NCI-H2227 (cell line): Measurements from ENCODE around the gene TMEM81.

Source experiments
- DNase-seq: peaks from one replicate; lab custom pipeline; 2025; ENCODE audit not compliant: unreplicated experiment; lab: John Stamatoyannopoulos, UW

The TMEM81 gene

DNA sequence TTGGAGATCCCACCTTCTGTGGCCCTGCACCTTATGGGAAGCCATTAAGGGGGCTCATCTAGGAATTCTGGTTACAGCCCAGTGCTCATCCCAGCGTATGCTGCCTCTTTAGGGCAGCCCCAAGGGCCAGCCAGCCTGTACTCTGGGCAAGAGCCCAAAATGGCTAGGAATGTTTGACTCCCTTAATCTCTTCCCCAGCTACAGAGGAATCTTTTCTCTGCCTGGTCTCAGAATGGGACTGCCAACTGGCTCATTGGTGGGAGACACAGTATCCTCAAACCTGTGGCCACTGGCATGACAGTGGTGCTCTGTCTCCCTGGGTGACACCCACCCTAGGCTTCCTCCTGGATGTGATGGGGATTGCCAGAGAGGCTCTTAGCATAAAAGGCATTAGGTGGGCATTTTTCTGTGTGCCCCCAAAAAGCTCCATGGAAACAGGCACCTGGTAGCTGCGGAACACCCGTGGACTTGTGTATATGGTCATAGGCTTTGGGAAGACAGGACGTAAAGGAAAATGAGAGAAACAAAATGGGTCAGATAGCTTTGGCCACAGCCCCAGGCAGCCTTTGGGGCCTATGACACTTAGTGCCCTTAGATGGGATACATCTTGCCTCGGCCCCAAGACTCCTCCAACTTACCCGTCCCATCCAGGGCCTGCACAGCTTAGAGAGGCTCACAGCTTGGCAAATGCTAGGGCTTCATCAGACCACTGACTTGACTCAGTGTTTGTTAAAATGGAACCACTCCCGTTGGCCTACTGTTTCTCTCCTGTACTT is 6.9 kb downstream of the TMEM81 start:
- no peak for DNase-seq

DNA sequence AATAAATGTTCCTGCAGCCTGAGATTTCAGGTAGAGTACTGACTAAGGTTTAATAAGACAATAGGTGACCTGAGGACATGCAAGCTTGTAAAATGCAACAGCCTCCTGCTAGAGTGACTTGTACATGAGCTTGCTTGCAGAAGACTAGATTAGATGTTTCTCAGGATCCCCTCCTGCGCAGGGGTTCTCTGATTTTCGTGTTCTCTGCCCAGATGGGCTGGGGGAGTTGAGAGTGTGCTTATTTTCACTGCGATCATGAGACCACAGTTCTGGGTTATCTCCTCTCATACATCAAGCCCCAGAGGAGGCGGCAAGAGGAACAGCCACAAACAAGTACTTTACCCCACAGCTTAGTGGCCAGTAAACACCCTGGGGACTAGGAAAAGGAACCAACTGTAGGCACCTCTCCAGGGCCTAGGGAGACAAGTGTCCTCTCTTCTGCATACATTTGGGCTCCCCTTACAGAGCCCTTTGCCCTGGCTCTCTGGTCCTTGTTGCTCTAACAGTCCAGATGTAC is 8.0 kb downstream of the TMEM81 start:
- DNase-seq = no peak

DNA sequence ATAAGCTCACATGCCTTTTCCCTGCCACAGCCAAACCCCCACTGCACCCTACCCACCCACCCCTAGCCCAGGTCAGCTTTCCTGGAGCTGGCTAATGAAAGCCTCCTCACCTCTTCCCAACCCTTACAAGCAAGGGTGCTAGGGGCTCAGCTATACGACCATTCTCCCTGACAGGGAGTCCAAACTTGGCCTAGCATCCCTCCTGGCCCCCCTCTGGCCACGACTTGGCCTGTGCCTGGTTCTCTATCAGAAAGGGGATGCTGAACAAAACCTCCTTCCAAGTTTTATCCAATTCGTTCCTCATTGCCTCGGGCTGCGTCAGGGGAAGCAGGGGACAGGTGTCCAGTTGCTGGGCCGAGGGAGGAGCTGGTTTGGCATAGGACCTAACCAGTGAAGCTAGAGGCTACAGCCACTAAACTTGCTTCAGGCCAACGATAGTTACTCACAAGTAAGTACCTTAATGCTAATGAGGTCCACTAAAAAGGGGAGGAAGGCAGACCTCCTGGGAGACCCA is 8.6 kb downstream of the TMEM81 start:
- no peak for DNase-seq

DNA sequence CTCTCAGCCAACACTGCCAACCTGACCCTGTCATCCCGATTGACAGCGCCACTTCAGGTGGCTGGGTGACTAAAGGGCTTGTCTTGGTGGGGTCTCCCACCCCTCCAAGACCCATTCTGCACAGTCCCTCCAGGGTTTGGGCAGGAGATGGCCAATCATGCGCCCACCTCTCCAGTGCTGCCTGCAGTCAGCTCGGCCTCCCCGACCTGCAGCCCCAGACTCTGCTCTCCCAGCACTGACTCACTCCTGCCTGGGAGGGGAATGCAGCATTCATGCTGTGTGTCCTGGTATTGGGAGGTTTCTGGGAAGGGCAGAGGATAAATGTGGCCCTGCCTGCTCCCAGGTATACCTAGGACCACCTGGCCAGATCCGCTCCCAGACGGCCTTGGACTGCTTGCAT is 9.7 kb downstream of the TMEM81 start:
- no peak for DNase-seq

DNA sequence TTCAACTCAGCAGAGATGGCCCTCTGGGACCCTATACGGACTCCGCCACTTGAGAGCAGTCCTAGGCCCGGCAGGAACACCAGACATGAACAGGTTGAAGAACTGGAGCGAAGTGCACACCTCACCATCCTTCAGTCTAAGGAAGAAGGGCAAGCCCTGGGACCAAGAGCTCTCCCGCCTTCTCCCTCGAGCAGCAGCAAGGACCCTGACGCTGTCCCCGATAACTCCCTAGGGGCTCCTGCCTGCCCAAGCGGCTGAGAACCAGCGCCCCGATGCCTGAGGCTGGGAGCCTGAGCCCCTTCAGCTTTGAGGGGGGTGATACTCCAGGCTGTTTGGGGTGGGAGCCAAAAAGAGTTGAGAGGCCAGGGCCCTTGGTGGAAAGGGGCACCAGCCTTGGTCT is 10.2 kb downstream of the TMEM81 start:
- no peak for DNase-seq

DNA sequence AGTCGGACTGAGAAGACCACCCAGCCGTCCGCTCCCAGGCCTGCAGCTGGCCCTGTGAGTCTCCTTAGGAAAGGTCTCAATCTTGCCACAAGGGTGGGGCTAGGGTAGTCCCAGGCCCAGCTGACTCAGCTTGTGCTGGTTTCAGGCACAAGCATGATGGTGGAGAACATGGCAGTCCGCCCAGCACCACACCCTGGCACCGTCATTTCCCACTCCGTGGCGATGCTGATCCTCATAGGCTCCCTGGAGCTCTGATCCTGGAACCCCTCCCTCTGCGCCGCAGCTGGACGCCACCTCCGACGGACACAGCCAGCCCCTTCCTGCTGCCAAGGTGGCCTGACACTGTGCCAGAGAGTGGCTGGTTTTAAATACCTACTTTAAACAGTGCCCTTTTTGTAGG is 10.7 kb downstream of the TMEM81 start:
- no peak for DNase-seq

DNA sequence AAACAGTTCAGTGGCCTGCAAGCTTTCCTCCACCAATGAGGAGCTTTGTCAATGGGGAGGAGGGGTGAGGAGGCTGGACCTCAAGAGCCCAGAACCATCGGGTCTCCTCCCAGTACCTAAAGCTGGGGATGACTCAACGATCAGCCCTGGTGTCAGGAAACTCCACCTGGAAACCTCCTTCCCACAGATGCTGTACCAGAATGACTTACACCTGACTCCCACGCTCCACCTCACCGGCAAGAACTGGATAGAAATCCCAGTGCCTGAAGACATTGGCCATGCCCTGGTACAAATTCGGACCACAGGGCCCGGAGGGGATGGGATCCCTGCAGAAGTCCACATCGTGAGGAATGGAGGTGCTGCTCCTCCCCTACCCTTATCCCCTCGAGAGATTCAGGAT is 11.4 kb downstream of the TMEM81 start:
- no peak for DNase-seq

DNA sequence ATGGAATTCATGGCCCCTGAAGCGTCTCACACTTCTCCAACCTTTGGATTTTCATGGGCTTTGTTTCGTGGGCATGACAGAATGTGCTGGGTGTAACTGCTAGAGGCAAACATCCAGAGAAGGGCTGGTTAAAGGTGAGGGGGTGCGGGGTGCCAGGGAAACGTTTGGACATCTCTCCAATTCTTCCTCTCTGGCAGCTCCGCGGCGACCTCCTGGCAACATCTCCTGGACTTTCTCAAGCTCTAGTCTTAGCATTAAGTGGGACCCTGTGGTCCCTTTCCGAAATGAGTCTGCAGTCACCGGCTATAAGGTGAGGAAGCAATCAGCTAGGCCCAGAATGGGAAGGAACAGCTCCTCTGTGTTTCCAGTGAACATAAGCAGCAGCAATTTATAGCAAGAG is 12.0 kb downstream of the TMEM81 start:
- no peak for DNase-seq

DNA sequence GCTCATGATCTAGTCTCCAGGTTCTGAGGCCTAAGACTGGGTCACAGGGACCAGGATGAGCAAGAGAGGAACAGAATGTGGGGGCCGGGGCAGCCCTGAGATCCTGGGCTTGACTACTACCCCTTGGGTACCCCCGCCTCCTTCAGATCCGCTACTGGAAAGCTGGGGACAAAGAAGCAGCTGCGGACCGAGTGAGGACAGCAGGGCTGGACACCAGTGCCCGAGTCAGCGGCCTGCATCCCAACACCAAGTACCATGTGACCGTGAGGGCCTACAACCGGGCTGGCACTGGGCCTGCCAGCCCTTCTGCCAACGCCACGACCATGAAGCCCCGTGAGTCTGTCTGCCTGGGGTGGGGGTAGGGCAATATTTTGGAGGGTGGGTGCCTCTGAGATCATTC is 12.5 kb downstream of the TMEM81 start:
- no peak for DNase-seq

DNA sequence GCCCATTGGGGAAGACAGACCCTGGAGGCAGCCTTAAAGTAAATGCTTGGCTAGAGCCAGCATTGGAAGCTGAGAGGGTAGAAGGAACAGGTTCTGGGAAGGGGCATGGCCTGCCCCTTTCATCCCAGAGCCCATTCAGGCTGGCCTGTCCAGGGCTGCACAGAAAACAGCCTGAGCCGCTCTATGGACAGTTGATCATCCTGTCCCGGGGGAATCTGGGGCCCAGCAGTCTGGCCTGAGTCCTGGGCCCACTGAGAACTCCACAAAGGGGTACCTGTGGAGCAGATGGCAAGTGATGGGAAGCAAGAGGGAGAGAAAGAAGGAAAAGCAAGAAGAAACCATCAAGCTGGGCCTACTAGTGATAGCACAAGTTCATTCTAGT is 13.2 kb downstream of the TMEM81 start:
- DNase-seq = no peak

DNA sequence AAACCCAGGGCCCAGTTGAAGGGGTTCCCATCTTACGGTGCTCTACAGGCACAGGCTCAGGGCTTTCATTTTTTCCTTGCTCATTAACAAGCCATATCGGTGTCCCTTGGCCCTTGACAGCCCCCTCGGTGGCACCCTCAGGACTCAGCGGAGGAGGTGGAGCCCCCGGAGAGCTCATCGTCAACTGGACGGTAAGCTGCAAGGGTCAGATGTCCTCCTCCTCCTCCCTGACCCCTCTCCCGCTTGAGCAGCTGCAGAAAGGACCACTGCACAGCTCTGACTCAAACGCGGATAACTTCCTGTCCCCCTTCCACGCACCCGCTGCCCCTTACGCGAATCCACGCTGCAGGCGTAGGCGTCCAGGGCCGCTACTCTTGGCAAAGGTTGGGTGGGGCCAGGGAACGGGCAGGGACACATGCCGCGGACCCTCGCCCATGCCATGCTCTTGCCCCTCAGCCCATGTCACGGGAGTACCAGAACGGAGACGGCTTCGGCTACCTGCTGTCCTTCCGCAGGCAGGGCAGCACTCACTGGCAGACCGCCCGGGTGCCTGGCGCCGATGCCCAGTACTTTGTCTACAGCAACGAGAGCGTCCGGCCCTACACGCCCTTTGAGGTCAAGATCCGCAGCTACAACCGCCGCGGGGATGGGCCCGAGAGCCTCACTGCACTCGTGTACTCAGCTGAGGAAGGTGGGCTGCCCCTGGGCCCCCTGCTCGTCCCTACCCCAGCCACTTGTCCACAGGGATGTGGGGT is 14.7 kb downstream of the TMEM81 start:
- no peak for DNase-seq

DNA sequence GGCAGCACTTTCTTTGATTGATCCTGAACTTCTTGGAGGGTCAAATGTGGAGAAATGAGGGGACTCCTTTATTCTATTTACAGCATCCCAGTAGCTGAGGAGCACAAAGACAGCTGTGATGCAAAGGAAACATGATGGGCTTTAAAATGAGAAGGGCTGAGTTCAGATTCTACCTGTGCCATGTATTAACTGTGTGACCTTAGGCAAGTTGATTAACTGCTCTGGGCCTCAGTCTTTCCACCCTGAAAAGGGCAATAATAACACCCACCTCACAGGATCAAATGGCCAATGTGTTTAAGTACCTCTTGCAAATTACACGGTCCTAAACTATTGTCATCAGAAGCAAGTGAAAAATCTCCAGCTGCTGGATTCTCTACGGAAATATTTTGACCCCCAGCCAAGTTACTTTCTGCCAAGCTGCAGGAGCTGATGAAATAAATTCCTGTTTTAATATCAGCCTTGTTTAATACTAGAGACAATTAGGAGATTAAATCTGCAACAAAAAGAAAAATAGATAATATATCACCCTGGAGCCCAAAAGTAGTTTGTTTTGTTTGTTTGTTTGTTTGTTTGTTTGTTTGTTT is 15.7 kb downstream of the TMEM81 start:
- DNase-seq = no peak

DNA sequence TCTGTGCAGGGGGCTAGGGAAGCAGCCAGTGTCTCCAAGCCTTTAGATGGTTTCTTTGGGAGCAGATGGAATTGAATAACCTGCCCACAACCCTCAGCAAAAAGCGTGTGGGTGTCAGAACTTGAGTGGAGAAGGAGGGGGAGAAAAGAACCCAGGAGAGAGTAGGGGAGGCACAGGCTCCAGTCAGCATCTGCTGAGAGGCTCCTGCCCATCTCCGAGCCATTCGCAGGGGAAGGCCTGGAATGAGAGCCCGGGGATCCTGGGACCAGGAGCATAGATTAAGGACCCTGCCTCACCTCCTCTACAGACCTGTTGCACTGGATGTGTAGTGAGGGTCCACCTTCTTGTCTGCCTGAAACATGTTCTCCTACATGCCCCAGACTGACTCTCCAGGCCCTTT is 16.3 kb downstream of the TMEM81 start:
- no peak for DNase-seq

DNA sequence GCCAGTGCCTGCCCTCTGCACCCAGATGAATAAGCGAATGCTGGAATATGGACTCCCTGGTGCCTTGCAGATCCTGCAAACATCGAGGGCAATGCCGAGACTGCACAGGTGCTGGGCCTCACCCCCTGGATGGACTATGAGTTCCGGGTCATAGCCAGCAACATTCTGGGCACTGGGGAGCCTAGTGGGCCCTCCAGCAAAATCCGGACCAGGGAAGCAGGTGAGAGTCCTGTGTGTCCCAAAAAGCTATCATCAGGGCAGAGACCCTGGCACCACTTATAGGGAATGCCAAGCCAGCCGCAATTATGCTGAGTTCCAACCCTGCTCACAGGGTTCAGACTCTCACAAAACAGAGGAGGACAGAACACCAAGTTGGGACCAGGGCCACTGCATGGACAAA is 17.2 kb downstream of the TMEM81 start:
- DNase-seq = no peak

DNA sequence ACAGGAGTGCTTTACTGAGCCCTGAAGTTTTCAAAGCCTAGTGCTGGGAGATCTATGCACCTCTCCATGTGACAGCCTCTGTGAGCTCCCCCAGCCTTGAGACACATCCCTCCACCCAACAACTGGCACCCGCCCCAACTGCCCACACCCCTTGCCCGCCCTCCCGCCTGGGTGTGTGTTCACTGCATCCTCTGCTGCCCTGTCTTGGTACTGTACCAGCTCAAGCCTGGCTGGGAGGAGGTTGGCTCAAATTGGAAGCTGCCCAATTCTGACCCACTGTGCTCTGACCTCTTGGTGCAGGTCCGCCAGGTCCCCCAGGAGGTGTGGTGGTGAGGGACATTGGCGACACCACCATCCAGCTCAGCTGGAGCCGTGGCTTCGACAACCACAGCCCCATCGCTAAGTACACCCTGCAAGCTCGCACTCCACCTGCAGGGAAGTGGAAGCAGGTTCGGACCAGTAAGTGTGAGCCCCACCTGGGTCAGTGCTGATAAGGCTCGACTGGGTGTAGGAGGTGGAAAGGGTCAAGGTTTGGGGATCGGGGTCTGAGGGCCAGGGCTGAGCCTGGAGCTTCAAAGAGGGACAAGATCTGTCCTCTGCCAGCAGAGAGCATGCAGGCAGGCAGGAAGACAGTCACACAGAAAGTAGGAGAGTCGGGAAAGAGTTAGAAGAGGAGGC is 18.0 kb downstream of the TMEM81 start:
- DNase-seq = no peak

DNA sequence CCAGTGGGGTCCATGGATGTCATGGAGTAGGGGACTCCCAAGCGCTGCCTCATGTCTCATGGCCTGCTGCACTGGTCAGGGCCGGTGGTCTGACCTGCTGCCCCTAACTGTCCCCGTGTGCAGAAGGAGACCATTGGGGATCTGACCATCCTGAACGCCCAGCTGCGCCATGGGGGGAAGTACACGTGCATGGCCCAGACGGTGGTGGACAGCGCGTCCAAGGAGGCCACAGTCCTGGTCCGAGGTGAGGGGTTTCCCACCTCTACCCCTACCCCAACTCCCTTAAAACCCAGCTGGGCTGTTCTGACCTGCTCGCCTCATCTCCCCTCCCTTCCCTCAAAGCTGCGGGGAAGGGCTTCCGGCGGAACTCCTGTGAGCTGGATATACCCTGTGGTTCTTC is 18.6 kb downstream of the TMEM81 start:
- no peak for DNase-seq

DNA sequence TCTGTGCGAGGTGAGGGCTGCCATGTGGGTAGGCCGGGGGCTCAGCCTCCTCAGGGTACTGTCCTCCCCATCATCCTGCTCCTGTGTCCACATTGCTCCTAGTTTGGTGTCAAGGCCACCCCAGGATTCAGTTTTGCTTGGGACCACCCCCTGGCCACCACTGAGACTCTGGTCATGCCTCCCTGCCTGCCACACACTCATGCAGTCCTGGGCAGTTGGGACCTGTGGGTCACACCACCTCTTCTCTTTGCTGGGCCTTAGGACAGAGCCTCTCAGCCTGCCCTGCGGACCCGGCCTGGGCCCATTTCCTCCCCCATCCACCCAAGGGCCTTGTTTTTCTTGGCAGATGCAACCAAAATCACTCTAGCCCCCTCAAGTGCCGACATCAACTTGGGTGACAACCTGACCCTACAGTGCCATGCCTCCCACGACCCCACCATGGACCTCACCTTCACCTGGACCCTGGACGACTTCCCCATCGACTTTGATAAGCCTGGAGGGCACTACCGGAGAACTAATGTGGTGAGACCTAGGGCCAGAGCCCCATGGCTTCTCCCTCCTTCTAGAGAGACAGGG is 19.4 kb downstream of the TMEM81 start:
- no peak for DNase-seq

DNA sequence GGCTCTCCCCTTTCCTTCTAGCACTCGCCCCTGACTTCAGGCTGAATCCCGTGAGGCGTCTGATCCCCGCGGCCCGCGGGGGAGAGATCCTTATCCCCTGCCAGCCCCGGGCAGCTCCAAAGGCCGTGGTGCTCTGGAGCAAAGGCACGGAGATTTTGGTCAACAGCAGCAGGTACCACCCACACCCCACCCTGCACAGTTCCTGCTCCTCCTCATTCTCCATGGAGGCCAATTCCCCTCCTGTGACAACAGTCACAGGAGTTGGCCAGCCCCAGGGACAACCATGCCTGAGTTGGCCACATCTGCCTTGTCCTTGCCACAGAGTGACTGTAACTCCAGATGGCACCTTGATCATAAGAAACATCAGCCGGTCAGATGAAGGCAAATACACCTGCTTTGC is 20.0 kb downstream of the TMEM81 start:
- DNase-seq = no peak

DNA sequence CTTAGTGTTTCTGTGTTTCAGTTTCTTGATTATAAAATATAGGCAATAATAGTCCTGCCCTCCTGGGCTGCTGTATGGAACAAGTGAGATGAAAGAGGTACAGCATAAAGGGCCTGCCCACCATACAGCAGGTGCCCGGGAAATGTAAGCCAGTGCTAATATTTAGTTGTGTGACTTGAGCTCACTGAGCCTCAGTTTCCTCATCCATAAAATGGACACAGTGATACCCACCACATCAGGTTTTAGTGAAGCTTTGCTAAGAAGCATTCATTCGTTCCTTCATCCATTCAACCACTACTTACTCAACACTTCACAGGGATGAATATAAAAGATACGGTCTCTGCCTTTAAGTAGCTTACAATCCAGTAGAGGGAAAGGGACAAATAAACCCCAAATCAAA is 21.4 kb downstream of the TMEM81 start:
- DNase-seq = no peak

DNA sequence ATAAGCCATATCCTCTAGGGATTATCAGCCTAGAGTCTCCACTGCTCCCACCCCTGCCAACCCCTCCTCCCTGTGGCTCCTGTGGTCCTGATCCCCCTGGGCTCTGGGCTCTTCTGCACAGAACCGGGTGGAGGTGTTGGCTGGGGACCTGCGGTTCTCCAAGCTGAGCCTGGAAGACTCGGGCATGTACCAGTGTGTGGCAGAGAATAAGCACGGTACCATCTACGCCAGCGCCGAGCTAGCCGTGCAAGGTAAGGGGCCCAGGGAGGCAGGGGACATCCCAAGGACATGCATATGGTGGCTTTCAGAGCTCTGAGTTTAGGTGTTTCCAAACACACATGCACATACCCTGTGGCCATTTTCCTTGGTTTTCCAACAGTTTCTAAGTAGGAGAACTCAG is 21.9 kb downstream of the TMEM81 start:
- DNase-seq = no peak

DNA sequence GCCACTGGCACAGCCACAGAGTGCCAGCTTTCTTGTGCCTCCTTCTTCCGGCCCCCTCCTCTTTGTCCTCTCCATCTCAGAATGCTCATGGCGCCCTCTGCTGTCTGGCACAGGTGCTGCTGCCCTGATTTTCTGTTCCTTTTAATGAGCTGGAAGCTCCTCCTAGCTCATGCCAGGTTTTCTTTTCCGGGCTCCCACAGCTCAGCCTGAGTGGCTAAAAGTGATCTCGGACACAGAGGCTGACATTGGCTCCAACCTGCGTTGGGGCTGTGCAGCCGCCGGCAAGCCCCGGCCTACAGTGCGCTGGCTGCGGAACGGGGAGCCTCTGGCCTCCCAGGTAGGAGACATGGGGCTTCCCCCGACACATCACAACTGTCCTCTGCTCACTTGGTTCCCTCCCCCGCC is 22.6 kb downstream of the TMEM81 start:
- peak; percentile 92 for DNase-seq
